Measurements from ENCODE around the gene GPLD1.

Gene GPLD1

GRCh38 chr6:24382220-24382540 is 107.2 kb downstream of the GPLD1 start:
- H3K4me3 ChIP-seq (replicated peaks; ENCODE audit: low read depth, low read length): no peak overlapping the region

GRCh38 chr6:24381476-24382219 is 107.7 kb downstream of the GPLD1 start:
- Histone ChIP-seq H3K27me3 (replicated peaks; ENCODE audit: control insufficient read depth, insufficient read depth, low read length) (no peaks in the 10 kb centered on the region), H3K36me3 (ENCODE audit: control insufficient read depth, insufficient read depth, low read length) (no peaks in the 10 kb centered on the region), H3K4me3 (replicated peaks; ENCODE audit: low read depth, low read length) (no peak overlapping the region)
- TF ChIP-seq CTCF (IDR thresholded peaks at IDR 0.05; ENCODE audit: insufficient read depth, low read length, poor library complexity, severe bottlenecking): no peak
- DNase-seq (ENCODE audit: extremely low read depth, insufficient read length): no peak

More at GRCh38 chr6:24382220-24382540, 107.2 kb downstream of the GPLD1 start:
- no peak for DNase-seq (ENCODE audit: extremely low read depth, insufficient read length)
- TF ChIP-seq CTCF (IDR thresholded peaks at IDR 0.05; ENCODE audit: insufficient read depth, low read length, poor library complexity, severe bottlenecking): no peak
- Histone ChIP-seq H3K27me3 (replicated peaks; ENCODE audit: control insufficient read depth, insufficient read depth, low read length) (no peaks in the 10 kb centered on the region), H3K36me3 (ENCODE audit: control insufficient read depth, insufficient read depth, low read length) (no peaks in the 10 kb centered on the region)

- TF ChIP-seq CTCF (IDR thresholded peaks at IDR 0.05; ENCODE audit: insufficient read depth, low read length, poor library complexity, severe bottlenecking): no peak
- Histone ChIP-seq H3K36me3 (ENCODE audit: control insufficient read depth, insufficient read depth, low read length) (no peaks in the 10 kb centered on the region), H3K27me3 (replicated peaks; ENCODE audit: control insufficient read depth, insufficient read depth, low read length) (no peaks in the 10 kb centered on the region), H3K4me3 (replicated peaks; ENCODE audit: low read depth, low read length) (no peak overlapping the region)
- no peak for DNase-seq (ENCODE audit: extremely low read depth, insufficient read length)
These were observed 110.8 kb downstream of the GPLD1 start for GRCh38 chr6:24378473-24379097.
